Measurements from ENCODE around the gene S100Z. TPM values are rescaled to one million over a fixed set of nuclear protein-coding genes. Genes with fewer than 3 reads are reported as not detected.

S100Z gene
- total and polyA plus RNA-seq, 12 donors = 0.11 to 2.8 (median 0.44) TPM; not detected in 1

- no peak for DNase-seq
- Histone ChIP-seq H3K27me3 (no peaks in the 10 kb centered on the region), H3K4me3 (no peak overlapping the region), H3K36me3 (replicated peaks in 1 of 2) (no peaks in the 10 kb centered on the region), H3K9me3 (replicated peaks in 1 of 3) (no peaks in the 10 kb centered on the region), H3K27ac (no peak overlapping the region), H3K4me1 (replicated peaks in 1 of 2) (peaks cover 3 to 14% of the 10 kb centered on the region in 2 donors)
- TF ChIP-seq POLR2A (IDR thresholded peaks at IDR 0.05) (no peak), CTCF (IDR thresholded peaks at IDR 0.05) (no peak)
- WGBS, 4 donors = 88 to 96% (median 90%) methylated on average over 3 of the region's 3 CpGs
- intact Hi-C loops (cut with DNase I) = no loop called here
Observed at GRCh38 chr5:76816110-76816831, 33.5 kb upstream of the S100Z start.

DNA sequence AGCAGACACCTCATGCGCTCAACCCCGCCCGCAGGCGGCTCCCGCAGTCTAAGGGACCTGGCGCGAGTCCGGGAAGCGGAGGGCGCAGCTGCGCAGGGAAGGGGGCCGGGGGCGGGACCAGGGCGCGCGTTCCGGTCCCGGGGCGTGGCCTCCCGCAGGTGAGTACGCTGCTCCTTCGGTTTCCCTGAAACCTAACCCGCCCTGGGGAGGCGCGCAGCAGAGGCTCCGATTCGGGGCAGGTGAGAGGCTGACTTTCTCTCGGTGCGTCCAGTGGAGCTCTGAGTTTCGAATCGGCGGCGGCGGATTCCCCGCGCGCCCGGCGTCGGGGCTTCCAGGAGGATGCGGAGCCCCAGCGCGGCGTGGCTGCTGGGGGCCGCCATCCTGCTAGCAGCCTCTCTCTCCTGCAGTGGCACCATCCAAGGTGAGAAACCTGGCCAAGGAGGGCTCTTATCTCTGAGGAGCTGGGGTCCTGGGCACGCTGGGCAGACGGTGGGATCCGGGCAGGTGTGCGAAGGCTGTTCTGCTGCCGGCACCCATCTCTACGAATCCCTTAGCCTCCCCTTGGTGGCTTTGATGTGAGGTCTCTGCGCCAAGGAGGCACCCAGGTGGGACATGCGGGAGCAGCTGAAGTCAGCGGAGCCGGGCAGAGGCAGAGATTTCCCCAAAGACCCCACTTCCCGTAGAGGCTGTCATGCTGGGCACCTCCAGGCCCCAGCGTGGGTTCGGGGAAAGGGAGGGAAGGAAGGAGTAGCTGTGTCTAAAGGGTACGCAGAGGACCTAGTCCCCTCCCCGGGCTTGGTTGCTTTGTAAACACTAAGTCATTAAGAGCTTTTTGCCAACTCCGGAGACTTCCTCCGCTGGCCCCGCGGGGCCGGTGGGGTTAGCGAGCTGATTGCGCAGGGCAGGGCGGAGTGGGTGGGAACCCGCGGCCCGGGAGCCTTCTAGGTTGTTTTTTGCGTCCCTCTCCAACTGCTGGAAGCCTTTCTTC is 30.7 kb upstream of the S100Z start, which contains the start of gene F2RL1:
F2RL1 (plus strand) TSS at position 187 of the 988 bp plus-strand sequence; CDS start at position 340, 153 bp downstream.
- Histone ChIP-seq H3K4me1 (replicated peaks in 1 of 2) (peaks cover 3 to 14% of the 10 kb centered on the region in 2 donors), H3K4me3 (peak within 1 kb of the TSS in 2 of 4 donors; percentile 52 to 59), H3K27me3 (no peaks in the 10 kb centered on the region), H3K9me3 (replicated peaks in 1 of 3) (no peaks in the 10 kb centered on the region), H3K36me3 (replicated peaks in 1 of 2) (no peaks in the 10 kb centered on the region), H3K27ac (no peak within 1 kb of the TSS)
- intact Hi-C loops (cut with DNase I) = no loop called here
- WGBS, 4 donors = 6 to 20% (median 13%) methylated on average over 14 to 72 of the region's 72 CpGs
- TF ChIP-seq POLR2A (IDR thresholded peaks at IDR 0.05) = peak in 1 of 2 donors; percentile 42
- TF ChIP-seq CTCF (IDR thresholded peaks at IDR 0.05) = no peak
- DNase-seq = peak; percentile 48 to 75 (median 60)

DNA sequence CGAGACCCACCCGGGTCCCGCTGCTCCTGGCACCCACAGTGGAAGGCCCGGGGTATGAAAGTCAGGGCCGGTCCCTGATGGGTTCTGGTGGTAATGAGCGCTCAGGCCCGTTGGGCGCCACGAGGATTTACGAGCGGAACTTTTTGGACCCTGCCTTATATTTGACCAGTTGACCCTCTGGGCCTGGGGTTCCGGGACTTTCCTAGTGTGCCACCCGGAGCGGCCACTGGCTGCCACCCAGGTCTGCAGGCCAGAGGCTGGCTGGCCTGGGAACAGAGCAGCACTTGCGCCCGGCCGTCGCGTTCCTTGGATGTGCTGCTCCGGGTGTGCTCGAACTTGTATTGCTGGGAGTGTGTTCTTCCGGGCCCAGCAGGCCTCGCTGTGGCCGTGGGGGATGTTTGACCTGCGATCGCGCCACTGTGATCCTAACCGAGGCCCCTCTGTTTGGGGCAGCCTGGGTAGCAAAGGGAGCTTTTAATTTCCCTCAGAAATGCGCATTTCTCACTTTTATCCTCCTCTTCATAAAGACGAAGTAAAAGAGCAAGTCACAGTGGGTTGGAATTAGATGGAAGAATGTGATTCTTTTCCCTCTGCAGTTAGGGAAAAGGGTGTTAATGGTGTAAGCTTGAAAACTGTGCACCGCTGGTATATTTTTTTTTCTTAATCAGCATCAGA is 29.8 kb upstream of the S100Z start:
- Histone ChIP-seq H3K4me3 (peak overlapping the region in 1 of 4 donors; percentile 59), H3K9me3 (replicated peaks in 1 of 3) (no peaks in the 10 kb centered on the region), H3K36me3 (replicated peaks in 1 of 2) (no peaks in the 10 kb centered on the region), H3K27ac (no peak overlapping the region), H3K27me3 (no peaks in the 10 kb centered on the region), H3K4me1 (replicated peaks in 1 of 2) (peaks cover 3 to 14% of the 10 kb centered on the region in 2 donors)
- DNase-seq = no peak
- TF ChIP-seq POLR2A (IDR thresholded peaks at IDR 0.05) = no peak
- no peak for TF ChIP-seq CTCF (IDR thresholded peaks at IDR 0.05)
- intact Hi-C loops (cut with DNase I) = no loop called here
- WGBS, 4 donors = 50 to 65% (median 61%) methylated on average over 6 to 31 of the region's 31 CpGs

DNA sequence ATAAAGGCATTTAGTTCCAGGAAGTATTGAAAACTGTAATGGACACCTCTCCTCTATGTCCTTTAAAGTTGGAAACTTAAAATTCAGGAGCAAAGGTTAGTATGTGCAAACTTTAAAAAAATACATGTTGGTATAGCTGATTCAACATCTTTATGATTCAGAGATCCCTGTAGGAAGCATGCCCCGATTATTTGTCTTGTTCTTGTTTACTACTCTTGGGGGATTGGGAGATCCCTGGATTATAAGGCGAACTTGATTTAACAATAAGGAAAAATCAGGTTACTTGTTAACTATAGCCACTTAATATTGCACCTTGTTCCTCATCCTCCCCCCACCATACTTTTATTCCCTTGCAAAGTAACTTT is 29.3 kb upstream of the S100Z start:
- 65 to 77% (median 73%) methylated on average over 2 of the region's 2 CpGs for WGBS, 4 donors
- no peak for DNase-seq
- no peaks in the 10 kb centered on the region for H3K27me3 ChIP-seq
- intact Hi-C loops (cut with DNase I) = no loop called here
- no peak overlapping the region for H3K4me3 ChIP-seq
- H3K9me3 ChIP-seq (replicated peaks in 1 of 3) = no peaks in the 10 kb centered on the region
- no peaks in the 10 kb centered on the region for H3K36me3 ChIP-seq (replicated peaks in 1 of 2)
- H3K4me1 ChIP-seq (replicated peaks in 1 of 2) = peaks cover 3 to 14% of the 10 kb centered on the region in 2 donors
- H3K27ac ChIP-seq = no peak overlapping the region
- TF ChIP-seq CTCF (IDR thresholded peaks at IDR 0.05) (no peak), POLR2A (IDR thresholded peaks at IDR 0.05) (no peak)
